GM19240 (cell line): Measurements from ENCODE around the gene CLEC4M.
"Not testable (repeated sequence)": the region's sequence is repeated elsewhere in the genome, so short reads cannot be mapped to it uniquely, and the experiment has no call there.

Experiments
- DNase-seq: peaks from one replicate; pipeline ENCODE4 v3.0.0; 2011; ENCODE audit warnings: low spot score; ENCODE audit not compliant: insufficient read length

The CLEC4M gene

GRCh38 chr19:7806876-7807275 is 43.8 kb downstream of the CLEC4M start:
- no peak for DNase-seq

GRCh38 chr19:7808108-7808507 is 45.1 kb downstream of the CLEC4M start:
- DNase-seq: no peak

DNA sequence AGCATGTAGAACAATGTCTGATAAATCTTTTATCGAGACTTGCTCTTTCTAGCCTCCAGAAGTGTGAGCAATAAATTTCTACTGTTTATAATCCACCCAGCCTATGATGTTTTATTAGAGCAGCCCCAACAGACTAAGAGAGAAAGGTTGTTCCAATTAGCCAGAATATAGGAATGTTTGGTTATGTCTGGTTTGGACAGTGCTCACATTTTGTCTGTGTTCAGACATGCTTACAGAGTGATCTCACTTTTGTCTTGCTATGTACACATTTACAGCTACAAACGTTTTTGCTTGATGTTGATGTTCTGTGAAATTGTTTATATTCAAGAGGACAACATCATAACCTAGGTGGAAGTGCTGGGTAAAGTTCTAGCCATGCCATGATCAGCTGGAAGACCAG is 48.9 kb downstream of the CLEC4M start:
- DNase-seq: no peak

DNA sequence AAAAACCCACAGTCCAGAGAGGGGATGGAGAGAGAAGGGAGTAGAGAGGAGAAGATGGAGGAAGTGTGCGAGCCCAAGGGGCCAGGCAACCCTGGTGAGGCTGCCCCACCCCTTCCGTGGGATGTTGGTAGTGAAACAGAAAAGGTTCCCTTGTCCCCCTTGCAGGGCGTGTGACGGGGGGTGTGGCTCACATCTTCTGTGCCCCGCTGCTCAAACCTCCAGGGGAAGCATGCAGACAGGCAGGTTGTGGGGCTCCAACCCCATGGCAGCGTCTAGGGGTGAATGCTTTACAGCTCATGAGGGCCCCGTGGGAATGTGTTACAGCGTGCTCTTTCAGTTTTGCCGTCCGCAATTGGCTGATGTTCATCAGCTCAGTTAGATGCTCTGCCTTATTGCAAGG is 52.3 kb downstream of the CLEC4M start:
- no peak for DNase-seq

DNA sequence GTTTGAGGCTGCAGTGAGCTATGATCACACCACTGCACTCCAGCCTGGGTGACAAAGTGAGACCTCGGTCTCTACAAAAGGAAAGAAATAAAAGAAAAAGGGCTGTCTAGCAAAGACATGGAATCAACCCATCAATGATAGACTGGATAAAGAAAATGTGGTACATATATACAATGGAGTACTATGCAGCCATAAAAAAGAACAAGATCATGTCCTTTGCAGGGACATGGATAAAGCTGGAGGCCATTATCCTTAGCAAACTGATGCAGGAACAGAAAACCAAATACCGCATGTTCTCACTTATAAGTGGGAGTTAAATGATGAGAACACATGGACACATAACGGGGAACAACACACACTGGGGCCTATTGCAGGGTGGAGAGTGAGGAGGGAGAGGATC is 53.0 kb downstream of the CLEC4M start:
- not testable (repeated sequence) for DNase-seq

DNA sequence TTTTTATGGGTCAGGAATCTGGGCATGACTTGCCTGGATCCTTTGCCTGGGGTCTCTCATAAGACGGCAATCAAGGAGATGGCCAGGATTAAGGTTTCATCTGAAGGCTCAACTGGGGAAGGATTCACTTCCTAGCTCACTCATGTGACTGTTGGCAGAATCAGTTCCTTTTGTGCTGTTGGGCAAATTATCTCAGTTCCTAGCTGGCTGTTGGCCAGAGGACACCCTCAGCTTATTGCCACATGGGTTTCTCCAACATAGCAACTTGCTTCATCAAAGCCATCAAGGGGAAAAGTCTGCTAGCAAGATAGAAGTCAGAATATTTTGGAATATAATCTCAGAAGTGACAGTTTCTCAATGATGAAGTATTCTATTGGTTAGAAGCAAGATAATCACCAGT is 54.8 kb downstream of the CLEC4M start:
- no peak for DNase-seq

GRCh38 chr19:7818806-7819205 is 55.8 kb downstream of the CLEC4M start:
- DNase-seq: no peak
